Activated T-cell treated with anti-CD3 and anti-CD28 coated beads for 24 hours (primary cell): ENCODE results near the gene CATSPER3.
"Not testable (repeated sequence)": the region's sequence is repeated elsewhere in the genome, so short reads cannot be mapped to it uniquely, and the experiment has no call there.

Source experiments
- DNase-seq: peaks from one replicate; pipeline ENCODE4 v3.0.0-alpha.2; 2020; ENCODE audit warnings: low read depth

Gene CATSPER3

GRCh38 chr5:134975078-134975715 is 7.5 kb downstream of the CATSPER3 start:
- DNase-seq = no peak

GRCh38 chr5:134975843-134976242 is 8.1 kb downstream of the CATSPER3 start:
- DNase-seq = no peak

- no peak for DNase-seq
Measured at GRCh38 chr5:134976841-134977240, 9.1 kb downstream of the CATSPER3 start.

- DNase-seq = no peak
Measured at GRCh38 chr5:134979416-134979815, 11.7 kb downstream of the CATSPER3 start.

GRCh38 chr5:134982230-134982629 is 14.5 kb downstream of the CATSPER3 start:
- no peak for DNase-seq

- no peak for DNase-seq
Measured at GRCh38 chr5:134989266-134989830, 21.6 kb downstream of the CATSPER3 start.

GRCh38 chr5:134990183-134990582 is 22.5 kb downstream of the CATSPER3 start:
- not testable (repeated sequence) for DNase-seq

GRCh38 chr5:134992148-134992547 is 24.4 kb downstream of the CATSPER3 start:
- DNase-seq = no peak

GRCh38 chr5:134993161-134993560 is 25.5 kb downstream of the CATSPER3 start:
- no peak for DNase-seq

GRCh38 chr5:134994560-134995156 is 27.0 kb downstream of the CATSPER3 start:
- no peak for DNase-seq

GRCh38 chr5:134995850-134996402 is 28.2 kb downstream of the CATSPER3 start:
- no peak for DNase-seq

GRCh38 chr5:134997015-134997414 is 29.3 kb downstream of the CATSPER3 start:
- no peak for DNase-seq

- not testable (repeated sequence) for DNase-seq
Measured at GRCh38 chr5:134998068-134998467, 30.4 kb downstream of the CATSPER3 start.

GRCh38 chr5:135004376-135004775 is 36.7 kb downstream of the CATSPER3 start:
- no peak for DNase-seq

- no peak for DNase-seq
Measured at GRCh38 chr5:135005076-135005475, 37.4 kb downstream of the CATSPER3 start.

GRCh38 chr5:135007305-135007704 is 39.6 kb downstream of the CATSPER3 start:
- no peak for DNase-seq

GRCh38 chr5:135007749-135008363 is 40.1 kb downstream of the CATSPER3 start:
- DNase-seq = no peak

GRCh38 chr5:135008556-135008955 is 40.8 kb downstream of the CATSPER3 start:
- DNase-seq = no peak

GRCh38 chr5:135008981-135009735 is 41.5 kb downstream of the CATSPER3 start:
- no peak for DNase-seq

- DNase-seq = no peak
Measured at GRCh38 chr5:135009736-135010501, 42.2 kb downstream of the CATSPER3 start.
